DOHH2 (cell line): ENCODE measurements around the gene SLC5A11.

Experiments used
- CTCF ChIP-seq: fragments of 200-600 bp; sonication (generic); IDR thresholded peaks from one replicate; pipeline ENCODE4 v1.5.1; 2014; ENCODE audit warnings: antibody characterized with exemption, mild to moderate bottlenecking, low read depth, low read length; ENCODE audit not compliant: poor library complexity, severe bottlenecking
- EZH2phosphoT487 ChIP-seq: fragments of 200-600 bp; sonication (generic); IDR thresholded peaks from 2 replicates; pipeline ENCODE4 v1.6.1; 2017; ENCODE audit warnings: borderline replicate concordance, mild to moderate bottlenecking, antibody characterized with exemption, low read length, moderate library complexity, mixed read lengths

GRCh38 chr16:24829153-24829552 lies 16.6 kb upstream of the SLC5A11 start:
- TF ChIP-seq CTCF (no peak), EZH2phosphoT487 (no peak)
